GM21515 (cell line): ENCODE measurements around the gene TFAP2B.

Experiments
- ATAC-seq: cut with Tn5 transposase; IDR thresholded peaks from one replicate; pipeline ENCODE4 v1.9.1; 2021; ENCODE audit not compliant: unreplicated experiment

TFAP2B gene

DNA sequence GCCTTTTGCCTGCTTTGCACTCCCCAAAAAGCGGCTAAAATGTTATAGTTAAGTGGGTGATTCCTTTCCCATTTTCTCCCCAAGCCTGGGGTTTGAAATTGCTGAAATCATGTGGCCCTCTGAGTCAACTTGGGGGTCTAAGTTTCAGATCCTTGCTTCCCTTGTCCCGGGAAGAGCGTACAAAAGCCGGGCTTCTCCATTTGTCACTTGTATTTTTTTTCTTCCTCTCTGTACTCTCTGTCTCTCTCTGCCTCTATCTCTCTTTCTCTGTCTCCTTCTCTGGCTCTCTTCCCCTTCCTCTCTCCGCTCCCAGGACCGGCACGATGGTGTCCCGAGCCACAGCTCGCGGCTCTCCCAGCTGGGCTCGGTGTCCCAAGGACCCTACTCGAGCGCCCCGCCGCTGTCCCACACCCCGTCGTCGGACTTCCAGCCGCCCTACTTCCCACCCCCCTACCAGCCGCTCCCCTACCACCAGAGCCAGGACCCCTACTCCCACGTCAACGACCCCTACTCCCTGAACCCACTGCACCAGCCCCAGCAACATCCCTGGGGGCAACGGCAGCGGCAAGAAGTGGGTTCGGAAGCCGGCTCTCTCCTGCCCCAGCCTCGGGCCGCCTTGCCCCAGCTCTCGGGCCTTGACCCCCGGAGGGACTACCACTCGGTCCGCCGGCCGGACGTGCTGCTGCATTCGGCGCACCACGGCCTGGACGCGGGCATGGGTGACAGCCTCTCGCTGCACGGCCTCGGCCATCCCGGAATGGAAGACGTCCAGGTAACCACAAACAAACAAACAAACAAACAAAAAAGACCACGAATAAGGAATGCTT lies 4.6 kb downstream of the TFAP2B start:
- no peak for ATAC-seq

DNA sequence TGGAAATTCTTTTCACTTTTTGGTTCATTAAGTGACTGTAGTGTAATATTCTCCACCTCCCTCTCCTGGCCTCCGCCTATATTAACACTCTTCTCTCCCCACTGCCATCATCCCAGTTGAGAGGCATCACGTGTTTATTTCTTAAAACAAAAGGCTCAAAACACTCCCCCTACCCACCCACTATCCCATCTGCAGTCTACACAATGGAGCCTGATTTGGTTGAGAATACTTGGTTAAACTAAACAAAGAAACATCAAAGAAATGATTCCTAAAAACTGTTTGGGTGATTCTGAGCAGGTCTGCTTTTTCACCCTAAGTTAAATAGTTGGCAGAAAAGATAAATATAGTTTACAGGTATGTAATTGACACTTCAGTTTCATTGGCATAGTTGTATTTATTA lies 5.9 kb downstream of the TFAP2B start:
- no peak for ATAC-seq

DNA sequence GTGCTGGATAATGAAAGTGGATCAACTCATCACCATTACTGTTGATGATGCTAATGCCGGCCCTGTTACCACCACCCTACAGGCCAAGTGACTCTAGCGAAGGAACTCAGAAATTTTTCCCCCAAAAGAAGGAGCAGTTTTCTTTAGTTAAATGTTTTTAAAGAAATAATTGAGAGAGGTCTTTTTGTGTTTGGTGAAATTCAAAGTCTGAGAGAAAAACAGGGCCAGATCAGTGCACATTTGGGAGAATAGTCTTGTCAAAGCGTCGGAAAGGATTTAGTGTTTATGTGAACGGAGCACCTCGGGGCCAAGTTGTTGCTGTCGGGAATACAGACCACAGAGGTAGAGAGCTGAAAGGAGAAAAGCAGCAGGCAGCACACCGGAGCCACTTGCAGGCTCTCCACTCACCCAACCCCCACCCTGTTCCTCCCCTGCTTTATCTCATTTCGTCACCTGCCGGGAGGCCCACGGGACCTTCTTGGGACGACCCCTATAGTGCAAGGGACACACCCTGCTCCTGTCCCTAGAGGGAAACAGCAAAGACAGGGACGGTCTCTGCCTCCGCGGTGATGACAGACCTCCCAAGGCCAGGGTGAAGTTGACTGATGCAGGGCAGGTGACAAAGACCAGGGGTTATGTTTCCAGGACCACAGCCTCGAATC lies 6.8 kb downstream of the TFAP2B start:
- no peak for ATAC-seq

DNA sequence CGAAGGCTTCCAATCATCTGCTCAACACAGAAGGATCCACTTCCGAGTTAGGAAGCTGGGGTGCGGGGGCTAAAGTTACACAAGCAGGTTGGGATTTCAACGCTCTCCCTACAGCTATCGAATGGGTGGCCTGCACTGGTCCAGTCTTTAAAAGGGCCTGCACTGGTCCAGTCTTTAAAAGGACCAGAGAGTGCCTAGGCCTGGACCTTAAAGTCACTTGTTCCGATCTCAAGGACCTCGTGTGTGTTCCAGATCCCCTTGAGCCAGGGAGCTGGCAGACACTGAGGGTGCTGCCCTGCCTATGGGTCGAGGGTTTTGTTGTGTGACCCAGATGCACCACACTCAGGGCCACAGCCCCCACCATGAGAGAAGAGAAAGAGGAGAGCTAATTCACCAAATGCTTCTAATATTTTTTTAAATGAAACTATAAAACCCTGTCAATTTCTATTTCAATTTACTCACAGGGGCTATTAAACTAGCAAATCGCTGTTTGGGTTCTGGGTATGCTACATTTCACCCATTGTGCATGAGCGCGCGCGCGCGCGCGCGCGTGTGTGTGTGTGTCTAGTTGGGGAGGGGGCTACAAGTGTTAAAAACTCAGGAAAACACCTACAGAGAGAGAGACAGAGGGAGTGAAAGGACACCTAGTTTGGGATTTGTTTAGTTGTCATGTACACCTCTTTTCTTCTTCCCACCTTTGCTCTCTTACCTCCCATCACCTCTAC lies 7.5 kb downstream of the TFAP2B start:
- no peak for ATAC-seq

DNA sequence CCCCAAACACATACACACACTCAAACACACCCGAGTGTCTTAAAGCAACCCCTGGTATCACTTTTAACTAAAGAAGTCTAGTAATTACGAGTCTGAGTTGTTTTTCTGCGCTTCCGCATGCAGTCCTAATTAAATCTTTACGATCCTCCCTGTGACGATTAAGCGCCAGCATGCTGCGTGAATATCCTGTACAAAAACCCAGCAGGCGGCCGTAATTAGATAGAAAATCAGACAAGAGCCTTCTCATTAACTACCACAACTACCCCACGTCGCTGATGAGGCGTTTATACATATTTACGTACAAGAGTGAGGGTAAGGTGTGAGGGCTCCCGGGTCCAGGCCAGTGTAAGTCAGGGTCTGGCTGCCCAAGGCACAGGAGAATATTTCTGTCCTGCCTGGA lies 8.1 kb downstream of the TFAP2B start:
- no peak for ATAC-seq

DNA sequence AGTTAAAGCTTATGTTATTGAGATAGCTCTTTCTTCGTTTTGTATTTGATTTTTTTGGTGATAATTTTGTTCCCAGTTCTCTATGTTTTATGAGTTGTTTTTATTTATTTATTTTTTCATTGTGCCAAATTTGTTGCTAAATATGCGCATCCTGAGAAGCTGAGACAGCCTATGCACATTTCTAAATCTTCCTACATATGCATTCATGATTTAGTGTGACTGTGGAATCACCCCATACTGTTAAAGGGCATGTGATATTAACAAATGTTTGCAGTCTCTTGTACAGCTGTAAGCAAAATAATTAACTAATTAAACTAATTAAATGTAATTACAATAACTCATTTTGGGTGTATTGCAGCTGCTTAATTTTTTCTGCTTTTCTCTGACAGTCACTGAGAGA lies 10.4 kb downstream of the TFAP2B start:
- ATAC-seq = no peak

DNA sequence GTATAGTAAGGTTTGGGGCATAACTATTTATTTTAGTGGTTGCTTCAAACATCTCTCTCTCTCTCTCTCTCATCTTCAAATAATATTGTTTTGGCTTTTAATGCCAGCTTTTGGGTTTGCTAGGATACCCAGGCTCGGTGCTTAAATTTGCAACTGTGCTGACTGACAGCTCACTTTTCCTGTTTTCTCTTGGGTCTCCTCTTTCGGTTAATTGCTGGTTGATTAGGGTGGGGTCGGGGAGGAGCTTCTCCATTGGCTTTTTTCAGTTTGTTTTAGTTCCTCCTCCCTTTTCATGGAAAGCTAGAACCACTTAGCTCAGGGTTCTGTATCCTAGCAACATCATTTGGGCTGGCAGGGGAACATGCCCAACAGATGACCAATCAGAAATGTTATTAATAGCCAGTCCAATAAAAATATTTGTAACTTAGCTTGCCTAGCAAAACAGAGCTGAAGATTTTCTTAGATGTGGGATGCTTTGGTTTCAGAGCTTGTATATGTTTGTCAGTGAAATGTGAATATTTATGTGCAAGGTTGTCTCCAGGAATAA lies 11.3 kb downstream of the TFAP2B start:
- ATAC-seq = no peak

DNA sequence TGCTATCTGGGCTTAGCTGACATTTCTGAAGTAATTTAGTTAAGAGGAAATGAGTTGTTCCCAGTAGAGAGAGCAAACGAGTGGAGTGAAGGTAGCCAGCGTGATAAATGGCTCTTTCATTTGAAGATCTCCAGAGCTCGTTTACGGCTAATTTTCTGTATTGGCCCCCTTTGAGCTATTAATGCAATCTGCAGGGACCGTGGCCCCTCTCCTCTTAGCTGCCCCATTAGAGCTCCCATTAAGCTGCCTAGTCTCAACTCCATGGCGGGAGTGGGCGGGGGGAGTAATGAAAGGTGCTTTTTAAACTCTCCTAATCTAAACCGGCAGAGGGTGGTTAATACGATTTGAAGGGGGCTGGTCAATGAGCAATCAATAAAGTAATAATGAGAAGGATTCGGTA lies 12.5 kb downstream of the TFAP2B start:
- ATAC-seq = no peak

DNA sequence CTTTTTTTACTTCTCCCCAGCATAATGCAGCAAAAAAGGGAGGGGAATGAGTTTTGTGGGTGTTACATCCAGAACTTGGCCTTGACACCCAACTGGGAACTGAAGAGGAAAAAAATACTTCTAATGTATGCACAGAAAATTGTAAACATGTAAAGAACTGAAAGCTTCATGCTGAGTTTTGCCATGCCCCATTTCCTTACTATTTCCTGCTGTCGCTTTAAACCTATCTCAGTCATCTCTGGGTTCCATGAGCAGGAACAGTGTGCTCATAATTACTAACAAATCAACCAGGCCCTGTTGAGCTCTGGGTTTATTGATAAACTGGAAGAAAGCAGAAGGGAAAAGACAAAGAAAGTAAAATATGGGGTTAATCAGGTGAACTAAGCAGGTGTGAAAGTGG lies 14.2 kb downstream of the TFAP2B start:
- ATAC-seq = no peak

DNA sequence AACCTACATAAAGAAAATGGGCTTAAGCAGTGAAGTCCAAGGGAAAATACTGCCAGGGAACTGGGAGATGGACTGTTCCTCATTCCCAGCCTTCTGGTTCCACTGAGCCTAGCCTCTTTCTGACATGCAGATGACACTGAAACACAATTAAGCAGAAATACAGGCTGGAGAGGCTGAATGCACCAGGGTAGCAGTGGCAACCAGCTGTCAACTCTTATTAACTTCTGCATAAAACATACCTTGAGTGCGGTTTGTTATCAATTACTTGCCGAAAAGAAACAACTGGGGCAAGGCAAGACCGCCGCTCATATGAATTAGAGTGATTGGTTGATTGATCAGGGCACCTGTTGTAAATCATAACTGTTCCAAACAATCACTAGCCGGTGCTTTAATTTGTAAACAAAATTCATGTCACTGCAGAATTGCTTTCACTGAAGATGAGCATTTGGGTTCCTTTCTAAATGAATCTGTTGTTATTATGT lies 16.3 kb downstream of the TFAP2B start:
- ATAC-seq = no peak

DNA sequence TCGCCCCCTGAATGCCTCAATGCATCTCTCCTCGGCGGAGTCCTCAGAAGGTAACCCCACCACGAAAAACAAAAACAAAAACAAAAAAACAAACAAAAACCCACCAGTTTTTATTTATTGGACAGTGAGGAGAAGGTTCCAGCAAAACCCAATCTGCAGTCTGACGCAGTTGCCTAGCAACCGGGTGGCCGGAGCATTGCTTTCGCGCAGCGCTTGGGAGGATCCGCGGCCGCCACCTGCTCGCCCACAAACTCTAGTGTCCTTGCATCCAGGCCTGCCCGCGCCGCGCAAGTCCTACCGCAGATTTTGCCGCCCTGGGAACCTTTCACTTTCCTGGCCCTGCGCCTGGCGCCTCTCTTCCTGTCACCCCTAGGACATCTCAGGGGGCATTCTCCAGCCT lies 17.6 kb downstream of the TFAP2B start:
- no peak for ATAC-seq

DNA sequence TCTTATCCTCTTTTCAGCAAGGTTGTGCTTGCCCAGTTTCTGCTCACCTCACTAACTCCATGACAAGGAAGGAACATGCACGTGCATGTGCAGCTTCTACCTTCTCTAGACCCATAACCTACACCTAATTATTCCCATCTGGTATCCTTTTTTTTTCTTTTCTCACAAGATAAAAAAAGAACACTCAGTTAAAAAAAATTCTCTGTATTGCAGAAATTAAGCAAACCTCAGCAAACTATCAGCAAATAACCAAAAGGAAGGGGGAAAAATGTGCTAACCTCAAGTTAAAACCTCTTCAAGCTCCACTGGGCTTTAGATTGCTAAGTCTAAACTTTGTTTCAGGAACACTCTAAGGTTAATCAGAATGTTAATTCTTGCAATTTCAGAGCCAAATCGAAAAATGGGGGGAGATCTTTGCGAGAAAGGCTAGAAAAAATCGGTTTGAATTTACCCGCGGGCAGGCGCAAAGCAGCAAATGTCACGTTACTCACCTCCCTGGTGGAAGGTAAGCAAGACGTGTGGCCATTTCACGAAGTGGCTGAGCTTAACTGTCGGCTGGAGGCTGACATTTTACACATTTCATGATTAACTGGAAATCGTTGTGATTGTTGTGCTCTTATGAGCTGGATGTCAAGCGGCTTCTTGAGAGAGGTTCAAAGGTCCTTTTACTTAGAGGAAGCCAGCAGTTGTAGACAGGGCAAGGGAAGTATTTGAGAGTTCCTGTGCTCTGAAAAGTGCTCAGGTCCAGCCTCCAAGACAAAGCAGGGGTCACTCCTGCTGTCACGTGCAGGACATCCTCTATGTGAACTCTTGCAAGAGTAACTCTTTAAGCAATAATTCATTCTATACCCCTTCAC lies 19.1 kb downstream of the TFAP2B start:
- no peak for ATAC-seq

DNA sequence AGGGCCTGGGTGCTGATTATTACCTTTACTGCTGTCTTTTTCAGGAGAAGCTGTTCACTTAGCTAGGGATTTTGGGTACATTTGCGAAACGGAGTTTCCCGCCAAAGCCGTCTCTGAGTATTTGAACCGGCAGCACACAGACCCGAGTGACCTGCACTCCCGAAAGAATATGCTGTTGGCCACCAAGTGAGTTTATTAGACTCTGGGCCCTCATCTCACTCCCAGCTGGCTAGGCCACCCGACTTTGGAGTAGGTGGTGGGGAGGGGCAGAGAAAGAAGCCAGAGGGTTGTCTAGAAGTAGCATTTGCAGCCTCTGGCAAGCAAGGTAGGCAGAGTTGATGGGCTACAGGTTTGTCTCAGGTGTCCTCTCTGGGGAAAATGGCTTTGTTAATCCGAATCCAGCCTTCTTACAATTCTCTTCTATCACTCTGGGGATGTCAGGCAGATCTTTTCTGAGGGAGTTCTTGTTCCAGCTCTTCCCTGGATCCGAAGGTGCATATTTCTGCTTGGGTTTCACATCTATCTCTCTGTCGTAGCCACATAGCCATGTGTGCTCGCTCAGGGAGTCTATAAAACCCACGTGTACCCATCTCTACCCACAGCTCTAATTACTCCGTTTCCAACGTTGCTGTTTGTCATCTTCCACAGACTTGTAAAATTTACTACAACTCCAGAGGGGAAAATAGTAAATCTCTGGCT lies 21.6 kb downstream of the TFAP2B start:
- ATAC-seq = no peak

DNA sequence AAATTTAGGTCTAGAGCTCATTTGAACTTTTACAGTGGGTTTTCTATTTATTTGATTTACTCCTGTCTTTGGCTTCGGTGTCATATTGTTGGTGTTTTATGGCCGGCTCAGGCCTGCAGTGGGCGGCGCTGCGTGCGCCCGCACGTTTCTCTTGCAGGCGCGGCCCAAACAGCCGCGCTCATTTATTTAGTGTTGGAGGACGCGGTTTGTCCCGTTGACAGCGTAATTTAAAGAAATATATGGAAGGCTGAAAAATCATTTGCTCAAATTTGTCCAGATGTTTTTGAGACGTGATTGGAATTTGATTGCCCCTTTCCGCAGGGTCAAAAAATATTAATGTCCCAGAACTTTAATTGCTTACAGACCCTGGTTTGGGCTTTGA lies 22.1 kb downstream of the TFAP2B start:
- no peak for ATAC-seq

DNA sequence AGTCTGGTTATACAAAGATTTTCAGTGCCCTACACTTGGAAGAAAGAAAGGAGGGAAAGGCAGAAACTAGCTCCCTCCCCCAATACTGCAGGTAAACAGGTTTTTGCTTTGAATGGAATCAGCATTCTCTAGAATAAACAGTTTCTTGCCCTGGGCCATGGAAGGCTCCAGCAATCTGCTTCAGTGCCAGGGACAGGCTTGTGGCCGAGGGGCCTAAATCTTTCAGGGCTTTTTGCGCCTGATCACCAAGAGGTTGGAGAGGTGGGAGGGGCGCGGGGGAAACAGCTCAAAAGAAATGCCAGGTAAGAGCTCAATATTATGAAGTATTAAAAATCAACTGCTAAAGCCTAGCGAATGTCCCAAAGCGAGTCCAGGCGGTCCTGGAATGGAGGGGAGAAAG lies 23.8 kb downstream of the TFAP2B start:
- no peak for ATAC-seq

DNA sequence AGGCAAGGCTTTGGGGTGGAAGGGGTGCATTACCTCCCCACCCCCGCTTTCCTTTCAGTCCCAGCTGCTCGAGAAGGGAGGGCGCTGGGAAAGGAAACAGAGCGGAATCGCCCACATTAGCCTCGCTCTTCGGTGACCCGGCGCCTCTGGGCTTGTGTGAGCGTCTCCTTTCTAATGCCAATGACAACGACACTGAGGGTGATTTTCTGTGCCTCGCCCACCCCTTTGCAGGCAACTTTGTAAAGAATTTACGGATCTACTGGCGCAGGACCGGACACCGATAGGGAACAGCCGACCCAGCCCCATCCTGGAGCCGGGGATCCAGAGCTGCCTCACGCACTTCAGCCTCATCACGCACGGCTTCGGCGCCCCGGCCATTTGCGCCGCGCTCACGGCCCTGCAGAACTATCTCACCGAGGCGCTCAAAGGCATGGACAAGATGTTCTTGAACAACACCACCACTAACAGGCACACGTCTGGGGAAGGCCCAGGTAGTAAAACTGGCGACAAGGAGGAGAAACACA lies 24.3 kb downstream of the TFAP2B start:
- ATAC-seq = no peak

DNA sequence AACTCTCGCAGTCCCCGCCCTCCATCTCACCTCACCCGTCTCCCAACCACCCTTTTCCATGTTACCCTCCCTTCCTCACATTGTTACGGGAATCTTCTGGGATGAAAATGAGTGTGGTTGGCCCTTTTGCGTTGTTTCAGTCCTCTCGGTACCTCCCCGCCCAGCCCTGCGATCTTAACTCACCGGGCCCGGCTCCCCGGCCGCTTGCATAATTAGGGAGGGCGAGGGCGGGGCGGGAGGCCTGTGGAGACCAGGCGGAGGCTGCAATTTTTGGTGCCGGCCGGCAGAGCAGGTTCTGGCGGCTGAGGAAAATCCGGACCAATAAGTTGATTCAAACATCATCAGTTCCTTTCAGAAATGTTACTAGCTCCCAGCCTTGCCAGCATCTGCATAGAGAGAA lies 25.2 kb downstream of the TFAP2B start:
- ATAC-seq = no peak

DNA sequence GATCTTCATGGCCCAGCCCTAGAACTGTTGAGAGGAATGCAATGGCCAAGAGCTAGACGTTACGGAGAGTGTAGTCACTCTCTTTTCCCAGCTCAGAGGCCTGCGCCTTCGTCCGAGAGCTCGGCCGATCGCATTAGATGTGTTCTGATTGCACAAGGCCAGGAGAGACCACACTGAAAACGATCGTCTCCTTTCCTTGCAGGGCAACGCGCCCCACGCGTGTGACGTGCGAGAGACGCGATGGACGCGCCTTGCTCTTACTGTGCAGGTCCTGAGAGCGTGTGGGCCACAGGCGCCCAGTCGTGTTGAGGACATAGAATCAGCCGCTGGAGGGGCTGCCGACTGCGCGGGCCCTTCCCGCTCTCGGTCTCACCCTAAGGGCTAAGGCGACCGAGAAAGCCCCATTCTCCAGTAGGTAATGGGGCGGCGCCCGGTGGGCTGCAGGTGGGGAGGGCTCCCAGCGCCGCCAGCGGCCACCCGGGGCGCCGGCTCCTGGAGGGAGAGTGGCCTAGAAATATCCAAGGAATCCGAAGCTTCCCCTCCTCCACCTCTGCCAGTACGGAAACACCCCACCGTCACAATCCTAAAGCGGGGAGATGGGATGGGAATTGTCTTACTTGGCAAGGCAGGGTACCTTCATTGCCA lies 26.9 kb downstream of the TFAP2B start:
- ATAC-seq = no peak

DNA sequence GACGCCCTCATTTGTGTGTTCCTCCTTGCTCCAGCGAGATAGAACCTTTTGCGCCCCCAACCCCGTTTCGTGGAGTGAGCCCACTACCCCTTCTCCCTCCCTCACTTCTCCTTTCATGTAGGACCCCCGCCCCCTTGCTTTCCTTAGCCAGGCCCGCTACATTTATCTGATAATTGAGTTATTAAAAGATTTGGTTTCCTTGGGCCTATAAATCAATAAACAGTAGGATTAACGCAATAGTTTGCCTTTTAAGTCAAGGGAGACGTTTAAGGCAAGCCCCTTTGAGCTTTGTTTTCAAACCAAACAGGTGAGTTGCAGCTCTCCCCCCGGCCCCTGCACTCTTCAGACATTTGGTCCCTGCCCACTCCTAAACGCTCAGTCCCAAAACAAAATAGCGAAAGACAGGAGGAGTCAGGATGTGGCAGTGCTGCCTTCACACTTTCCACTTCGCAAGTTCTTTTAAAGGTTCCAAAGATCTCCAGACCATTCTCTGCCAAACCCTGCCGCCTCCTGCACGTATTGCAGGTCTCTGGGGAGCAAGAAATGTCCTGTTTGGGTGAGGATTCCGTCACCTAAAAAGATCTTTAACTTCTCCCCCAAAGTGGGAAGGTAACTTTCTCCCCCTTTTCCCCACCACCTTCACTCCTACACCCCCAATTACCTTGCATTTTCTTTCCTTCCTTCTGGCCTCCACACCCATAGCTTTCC lies 27.6 kb downstream of the TFAP2B start:
- ATAC-seq = no peak
